ENCODE results near the gene FEM1B. TPM values are rescaled to one million over a fixed set of nuclear protein-coding genes. Genes with fewer than 3 reads are reported as not detected.

Gene FEM1B
- total RNA-seq, 1 experiment from 2014 or later = 23.6 TPM

GRCh38 chr15:68284616-68285258 lies 7.2 kb downstream of the FEM1B start:
- DNase-seq (ENCODE audit: low spot score) = no peak

GRCh38 chr15:68285259-68285980 lies 7.9 kb downstream of the FEM1B start:
- DNase-seq (ENCODE audit: low spot score) = no peak

DNA sequence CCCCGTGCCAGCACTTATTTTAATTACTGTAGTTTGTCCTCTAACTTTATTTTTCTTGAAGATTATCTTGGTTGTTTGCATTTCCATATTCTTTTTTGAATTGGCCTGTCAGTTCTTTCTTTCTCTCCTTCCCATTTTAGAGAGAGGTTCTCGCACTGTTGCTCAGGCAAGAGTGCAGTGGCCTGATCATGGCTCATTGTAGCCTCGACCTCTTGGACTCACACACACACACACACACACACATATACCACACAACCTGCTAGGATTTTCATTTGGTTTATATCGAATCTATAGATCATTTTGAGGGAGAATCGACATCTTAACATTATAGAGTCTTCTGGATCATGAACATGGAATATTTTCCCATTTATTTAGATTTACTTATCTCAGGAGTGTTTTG lies 8.7 kb downstream of the FEM1B start:
- no peak for DNase-seq (ENCODE audit: low spot score)

DNA sequence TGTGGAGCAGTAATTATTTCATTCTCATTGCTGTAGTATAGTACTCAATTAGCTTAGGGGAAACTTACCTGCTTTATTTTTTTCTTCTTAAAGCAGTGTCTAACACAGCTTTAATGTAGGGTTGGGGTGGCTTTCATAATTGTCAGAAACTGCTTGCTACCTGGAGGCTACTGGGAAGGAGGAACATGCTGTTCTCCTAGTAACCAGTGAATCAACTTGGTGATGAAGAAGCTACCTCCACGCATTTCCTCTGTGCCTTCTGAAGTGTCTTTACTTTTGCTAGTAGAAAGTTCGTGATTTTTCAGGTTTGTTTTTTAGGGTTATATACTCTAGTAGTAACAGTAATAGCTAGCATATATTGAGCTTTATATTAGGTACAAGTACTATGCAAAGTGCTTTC lies 11.5 kb downstream of the FEM1B start:
- no peak for DNase-seq (ENCODE audit: low spot score)

- no peak for DNase-seq (ENCODE audit: low spot score)
These were observed 12.2 kb downstream of the FEM1B start for GRCh38 chr15:68289621-68290352.

GRCh38 chr15:68290715-68291114 lies 13.2 kb downstream of the FEM1B start:
- no peak for DNase-seq (ENCODE audit: low spot score)

GRCh38 chr15:68292157-68292781 lies 14.7 kb downstream of the FEM1B start:
- DNase-seq (ENCODE audit: low spot score) = no peak

DNA sequence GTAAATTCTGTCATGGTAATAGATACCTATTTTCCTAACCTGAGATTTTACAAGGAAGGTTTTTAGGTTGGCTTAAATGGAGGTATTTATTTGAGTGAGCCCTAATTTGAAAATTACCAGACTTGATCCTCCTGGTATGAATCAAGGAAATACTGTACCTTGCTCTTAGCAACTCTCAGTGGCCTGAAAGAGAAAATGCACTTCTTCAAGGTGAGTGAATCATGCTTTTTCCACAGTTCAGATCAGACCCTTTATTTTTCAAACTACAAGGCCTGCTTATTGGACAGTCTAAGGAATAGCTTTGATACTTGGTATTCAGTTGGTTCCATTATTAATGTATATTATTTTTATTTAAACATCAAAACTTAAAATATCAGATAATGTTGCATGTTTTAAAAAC lies 15.4 kb downstream of the FEM1B start:
- no peak for DNase-seq (ENCODE audit: low spot score)

DNA sequence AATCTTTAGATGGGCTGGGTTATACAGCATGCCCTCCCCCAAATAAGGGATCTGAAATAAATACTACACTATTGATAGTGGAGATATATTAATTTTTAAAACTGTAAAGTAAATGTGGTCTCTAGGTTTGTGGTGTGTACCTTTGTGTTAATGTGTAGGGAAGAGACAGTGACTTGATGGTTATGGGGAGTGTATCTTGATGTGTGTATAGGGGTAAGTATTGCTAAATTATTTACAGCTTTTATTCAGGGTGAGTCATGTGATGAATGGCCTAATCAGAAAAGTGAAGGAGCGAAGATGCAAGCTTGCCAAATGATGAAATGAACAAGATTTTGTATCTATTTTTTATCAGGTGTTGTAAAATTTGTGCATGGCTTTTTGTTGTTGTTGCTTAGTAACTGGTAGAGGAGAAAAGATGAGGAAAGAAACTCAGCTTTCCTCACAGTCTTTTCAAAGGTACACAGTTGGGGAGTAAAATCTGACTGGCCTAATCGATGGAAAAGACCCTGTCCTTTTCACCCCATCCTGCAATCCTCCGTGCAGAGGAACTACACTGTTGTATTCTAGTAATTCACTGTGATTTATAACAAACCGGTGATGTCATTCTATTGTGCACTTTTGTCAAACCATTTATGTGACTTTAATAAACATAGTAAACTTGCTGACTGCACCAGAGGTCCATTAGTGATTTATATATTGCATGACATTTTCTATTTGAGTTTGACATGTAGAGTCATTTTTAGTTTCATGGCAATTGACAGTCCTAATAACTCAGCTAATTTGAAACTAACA lies 17.7 kb downstream of the FEM1B start:
- no peak for DNase-seq (ENCODE audit: low spot score)

- no peak for DNase-seq (ENCODE audit: low spot score)
These were observed 20.8 kb downstream of the FEM1B start for GRCh38 chr15:68298336-68298735.

DNA sequence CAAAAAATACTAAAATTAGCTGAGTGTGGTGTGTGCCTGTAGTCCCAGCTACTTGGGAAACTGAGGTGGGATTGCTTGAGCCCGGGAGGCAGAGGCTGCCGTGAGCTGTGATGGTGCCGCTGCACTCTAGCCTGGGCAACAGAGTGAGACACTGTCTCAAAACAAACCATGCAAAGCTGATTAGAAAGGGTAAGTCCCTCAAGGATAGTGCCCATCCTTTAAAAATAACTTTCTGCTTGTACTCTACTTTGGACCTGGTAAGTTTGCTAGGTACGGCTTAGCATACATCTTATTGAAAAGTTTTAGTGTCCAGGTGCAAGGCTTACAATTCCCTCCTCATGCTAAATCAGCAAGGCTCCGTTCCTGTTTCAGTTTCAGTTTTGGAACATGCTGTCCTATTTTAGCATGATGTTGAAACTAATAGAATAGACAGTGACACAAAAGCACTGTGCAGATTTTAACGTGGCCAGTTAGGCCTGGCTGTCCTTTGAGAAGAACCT lies 21.4 kb downstream of the FEM1B start:
- DNase-seq (ENCODE audit: low spot score) = no peak

GRCh38 chr15:68299436-68299835 lies 21.9 kb downstream of the FEM1B start:
- no peak for DNase-seq (ENCODE audit: low spot score)

DNA sequence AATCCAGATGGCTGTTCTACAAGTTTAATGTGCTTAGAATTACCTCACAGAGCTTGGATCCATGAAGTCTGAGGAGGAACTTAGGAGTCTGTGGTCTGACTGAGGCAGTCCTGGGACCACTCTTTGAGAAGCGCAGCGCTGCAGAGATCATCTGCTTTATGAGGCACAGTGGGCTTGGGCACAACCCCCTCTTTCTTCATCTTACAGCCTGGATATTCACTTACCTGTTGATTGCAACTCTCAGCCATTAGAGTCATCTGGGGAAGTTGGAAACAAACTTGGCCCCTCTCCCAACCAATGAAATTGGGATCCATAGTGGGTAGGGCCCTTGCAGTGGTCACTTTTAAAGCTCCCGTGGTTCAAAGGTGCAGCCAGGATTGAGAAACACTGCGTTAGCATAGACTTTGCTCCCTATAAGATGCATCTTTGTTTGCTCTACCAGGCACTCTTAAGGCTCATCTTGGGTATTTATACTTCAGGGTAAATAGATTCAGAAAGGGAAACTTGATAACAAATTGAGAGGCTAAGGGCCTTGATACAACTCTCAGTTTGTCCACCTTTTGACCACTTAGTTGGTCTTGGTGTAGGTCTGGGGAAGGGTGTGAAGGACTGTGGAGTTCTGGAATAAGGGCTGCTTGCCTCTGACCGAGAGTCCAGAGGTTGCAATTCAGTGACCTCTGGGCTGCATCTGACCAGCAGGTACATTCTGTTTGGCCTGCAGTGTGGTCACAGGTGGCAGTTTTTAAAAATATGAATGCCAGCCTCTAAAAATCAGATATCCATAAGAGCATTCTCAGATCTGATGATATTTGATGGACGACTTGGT lies 22.8 kb downstream of the FEM1B start:
- peak; percentile 19 for DNase-seq (ENCODE audit: low spot score)

- no peak for DNase-seq (ENCODE audit: low spot score)
These were observed 23.8 kb downstream of the FEM1B start for GRCh38 chr15:68301301-68301700.

GRCh38 chr15:68302729-68303128 lies 25.2 kb downstream of the FEM1B start:
- no peak for DNase-seq (ENCODE audit: low spot score)

DNA sequence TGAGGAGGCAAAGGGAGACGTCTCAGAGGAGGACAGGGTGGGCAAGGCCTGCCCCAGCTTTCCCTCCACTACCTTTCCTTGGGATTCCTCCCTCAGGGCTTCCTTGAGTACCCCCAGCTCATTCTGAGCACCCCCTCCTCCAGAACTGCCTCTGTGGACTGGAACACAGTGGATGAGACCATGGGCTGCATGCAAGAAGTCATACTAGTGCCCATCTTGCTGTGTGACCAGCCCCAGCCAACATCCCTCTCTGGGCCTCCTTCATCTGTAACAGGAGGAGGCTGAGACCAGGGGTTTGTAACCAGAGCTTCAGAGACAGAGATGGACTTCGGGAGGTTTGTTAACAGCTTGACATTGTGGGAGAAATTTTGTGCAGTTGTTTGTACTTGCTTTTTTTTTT lies 25.6 kb downstream of the FEM1B start:
- DNase-seq (ENCODE audit: low spot score) = no peak

DNA sequence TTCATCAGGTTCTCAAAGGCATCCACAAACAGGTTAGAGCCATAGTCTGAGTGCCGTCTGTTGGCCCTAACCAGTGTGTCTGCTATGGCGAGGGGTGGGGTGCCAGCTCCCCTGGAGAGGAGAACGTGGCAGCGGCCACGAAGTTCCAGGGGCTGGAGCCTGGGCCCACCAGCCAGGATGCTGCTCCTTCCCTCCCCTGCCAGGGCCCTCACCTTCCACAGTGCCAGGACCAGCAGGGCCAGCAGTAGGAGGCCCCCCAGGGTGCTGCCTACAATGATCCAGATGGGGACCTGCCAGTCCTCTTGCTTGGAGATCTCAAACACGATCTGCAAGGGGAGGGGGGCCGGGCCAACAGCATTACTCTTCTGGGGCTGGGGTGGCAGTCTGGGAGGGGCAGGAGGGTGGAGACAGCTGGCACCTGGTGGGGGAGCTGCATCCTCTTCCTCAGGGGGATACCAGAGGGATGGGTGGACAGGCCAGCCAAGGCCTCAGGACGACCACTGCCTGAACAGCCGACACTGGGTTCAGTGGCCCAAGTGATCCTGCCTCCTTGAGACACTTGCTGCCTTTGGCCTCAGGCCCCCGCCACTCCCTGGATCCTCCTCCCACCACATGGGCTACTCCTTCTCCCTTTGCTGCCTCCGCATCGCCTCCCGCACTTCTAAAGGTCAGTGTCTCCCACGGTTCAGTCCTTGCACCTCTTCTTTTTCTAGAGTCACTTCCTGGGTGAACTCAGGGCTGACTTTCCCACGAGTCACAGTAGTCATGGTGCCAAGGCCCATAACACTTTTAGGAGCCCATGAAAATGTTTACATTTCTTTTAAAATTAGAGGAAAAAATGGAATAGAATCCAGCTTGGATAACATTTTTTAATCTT lies 26.3 kb downstream of the FEM1B start:
- no peak for DNase-seq (ENCODE audit: low spot score)

DNA sequence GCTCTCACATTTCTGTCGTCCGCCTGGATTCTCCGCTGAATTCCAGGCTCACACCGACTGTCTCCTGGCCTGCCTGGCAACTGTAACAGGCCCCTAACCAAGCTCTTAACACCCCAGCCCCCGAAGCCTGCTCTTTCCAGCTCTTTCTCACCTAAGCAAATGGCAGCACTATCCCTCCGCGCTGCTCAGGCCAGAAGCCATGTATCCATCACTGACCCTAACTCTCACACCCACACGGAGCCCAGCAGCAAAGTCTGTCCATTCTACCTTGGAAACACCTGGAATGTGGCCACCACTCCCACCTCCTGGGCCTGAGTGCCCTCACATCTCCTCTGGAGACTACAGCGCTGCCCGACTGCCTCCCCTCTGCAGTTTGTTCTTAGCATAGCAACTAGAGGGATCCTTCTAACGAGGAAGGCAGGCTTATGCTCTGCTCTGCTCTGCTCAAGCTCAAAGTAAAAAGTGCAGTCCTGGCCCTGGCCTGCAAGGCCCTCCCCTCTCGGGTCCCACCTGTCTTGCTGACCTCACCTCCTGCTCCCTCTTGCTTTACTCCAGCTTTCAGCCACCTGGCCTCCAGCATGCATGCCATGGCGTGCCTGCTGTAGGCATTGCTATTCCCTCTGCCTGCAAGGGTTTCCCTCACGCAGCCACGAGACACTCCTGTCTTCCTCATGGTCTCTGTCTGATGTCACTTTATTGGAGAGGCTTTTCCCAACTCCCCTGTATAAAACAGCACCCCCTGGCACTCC lies 27.2 kb downstream of the FEM1B start:
- DNase-seq (ENCODE audit: low spot score) = no peak

DNA sequence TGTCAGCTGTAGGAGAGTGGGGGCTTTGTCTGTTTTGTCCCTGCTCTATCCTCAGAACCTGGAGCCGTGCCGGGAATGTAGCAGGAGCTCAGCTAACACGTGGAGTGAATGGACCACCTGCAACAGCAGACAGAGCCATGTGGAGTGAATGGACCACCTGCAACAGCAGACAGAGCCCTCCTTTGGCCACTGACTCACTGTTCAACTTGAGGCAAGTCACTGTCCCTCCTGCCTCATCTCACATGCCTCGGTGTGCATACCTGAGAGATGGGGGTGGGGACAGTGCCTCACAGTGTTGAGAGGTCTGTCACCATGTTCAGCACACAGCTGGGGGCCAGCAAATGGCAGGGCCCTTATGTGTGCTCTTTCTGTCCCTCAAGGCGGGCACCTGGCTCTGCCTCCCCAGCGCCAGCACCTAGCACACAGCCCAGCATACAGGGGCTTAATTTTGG lies 27.9 kb downstream of the FEM1B start:
- no peak for DNase-seq (ENCODE audit: low spot score)
